Lower leg skin (tissue), 3 donors: ENCODE results near the gene MYG1.

Source experiments
- CTCF ChIP-seq, 3 donors: fragments of 450-650 bp; IDR thresholded peaks; one replicate each; pipeline ENCODE4 v1.5.1; 2016; ENCODE audit warnings: antibody characterized with exemption in 3 of 3, mild to moderate bottlenecking in 3 of 3, moderate library complexity in 2 of 3
- POLR2A ChIP-seq, 2 donors: fragments of 450-650 bp; IDR thresholded peaks; one replicate each; pipeline ENCODE4 v1.6.1; 2016 to 2017; ENCODE audit warnings: antibody characterized with exemption in 2 of 2, mild to moderate bottlenecking in 1 of 2, moderate library complexity in 1 of 2

GRCh38 chr12:53276511-53276910 lies 23.0 kb upstream of the MYG1 start:
- no peak for TF ChIP-seq CTCF (IDR thresholded peaks at IDR 0.05)
- no peak for TF ChIP-seq POLR2A (IDR thresholded peaks at IDR 0.05)
